GM12865 (cell line): ENCODE results near the gene DLG2.

Experiments
- DNase-seq: peaks from one replicate; pipeline ENCODE4 v3.0.0; 2010; ENCODE audit warnings: low read depth
- H3K4me3 ChIP-seq: 2 replicates; pipeline ENCODE4 v1.5.1; 2011; ENCODE audit warnings: mild to moderate bottlenecking, low read depth, low read length, control low read depth
- TF ChIP-seq, protein P1 (sequence below): IDR thresholded peaks from 2 replicates; pipeline ENCODE4 v1.5.1; 2011; ENCODE audit warnings: low read length, control low read depth, low read depth, inconsistent platforms; ENCODE audit not compliant: insufficient read depth; ENCODE audit errors: missing control alignments

The DLG2 gene

DNA sequence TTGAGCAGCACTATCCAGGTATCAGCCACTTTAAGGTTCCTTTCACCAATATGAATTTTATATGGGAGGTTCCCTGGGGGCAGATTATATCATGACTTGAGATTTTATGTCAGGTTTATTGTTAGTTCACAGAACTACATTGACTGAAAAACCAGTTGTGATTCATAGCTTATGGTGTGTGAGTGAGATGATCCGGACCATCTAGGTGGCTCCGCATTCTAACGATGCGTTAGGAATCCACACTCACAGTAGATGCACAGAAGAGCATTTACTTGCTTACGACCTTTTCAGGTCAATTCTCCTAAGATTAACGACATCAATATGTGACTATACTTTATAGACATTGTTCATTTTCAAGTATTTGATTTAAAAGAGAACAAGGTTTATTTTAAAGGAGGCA, 1356.7 kb downstream of the DLG2 start:
- no peak overlapping the region for H3K4me3 ChIP-seq
- DNase-seq: no peak
- TF ChIP-seq, protein P1, sequence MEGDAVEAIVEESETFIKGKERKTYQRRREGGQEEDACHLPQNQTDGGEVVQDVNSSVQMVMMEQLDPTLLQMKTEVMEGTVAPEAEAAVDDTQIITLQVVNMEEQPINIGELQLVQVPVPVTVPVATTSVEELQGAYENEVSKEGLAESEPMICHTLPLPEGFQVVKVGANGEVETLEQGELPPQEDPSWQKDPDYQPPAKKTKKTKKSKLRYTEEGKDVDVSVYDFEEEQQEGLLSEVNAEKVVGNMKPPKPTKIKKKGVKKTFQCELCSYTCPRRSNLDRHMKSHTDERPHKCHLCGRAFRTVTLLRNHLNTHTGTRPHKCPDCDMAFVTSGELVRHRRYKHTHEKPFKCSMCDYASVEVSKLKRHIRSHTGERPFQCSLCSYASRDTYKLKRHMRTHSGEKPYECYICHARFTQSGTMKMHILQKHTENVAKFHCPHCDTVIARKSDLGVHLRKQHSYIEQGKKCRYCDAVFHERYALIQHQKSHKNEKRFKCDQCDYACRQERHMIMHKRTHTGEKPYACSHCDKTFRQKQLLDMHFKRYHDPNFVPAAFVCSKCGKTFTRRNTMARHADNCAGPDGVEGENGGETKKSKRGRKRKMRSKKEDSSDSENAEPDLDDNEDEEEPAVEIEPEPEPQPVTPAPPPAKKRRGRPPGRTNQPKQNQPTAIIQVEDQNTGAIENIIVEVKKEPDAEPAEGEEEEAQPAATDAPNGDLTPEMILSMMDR: no peak

DNA sequence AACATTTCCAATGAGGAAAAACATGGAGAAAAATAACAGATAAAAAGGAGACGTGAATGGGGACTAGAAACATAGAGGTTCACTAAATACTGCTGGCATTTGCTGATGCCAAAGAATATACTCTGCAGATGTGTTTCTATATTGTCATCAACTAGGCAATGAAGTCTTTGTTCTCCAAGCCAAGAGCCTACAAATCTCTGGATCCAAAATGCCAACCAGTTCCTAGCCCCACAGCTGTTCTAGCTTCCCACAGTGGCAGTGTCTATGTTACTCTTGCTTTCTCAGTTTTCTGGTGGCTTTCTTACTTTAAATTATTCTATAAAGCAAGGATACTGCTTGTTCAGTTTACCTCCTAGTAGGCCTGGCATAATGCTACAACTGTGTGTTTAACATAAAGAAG, 1363.1 kb downstream of the DLG2 start:
- no peak for DNase-seq
- TF ChIP-seq, protein P1: no peak
- H3K4me3 ChIP-seq: no peak overlapping the region

DNA sequence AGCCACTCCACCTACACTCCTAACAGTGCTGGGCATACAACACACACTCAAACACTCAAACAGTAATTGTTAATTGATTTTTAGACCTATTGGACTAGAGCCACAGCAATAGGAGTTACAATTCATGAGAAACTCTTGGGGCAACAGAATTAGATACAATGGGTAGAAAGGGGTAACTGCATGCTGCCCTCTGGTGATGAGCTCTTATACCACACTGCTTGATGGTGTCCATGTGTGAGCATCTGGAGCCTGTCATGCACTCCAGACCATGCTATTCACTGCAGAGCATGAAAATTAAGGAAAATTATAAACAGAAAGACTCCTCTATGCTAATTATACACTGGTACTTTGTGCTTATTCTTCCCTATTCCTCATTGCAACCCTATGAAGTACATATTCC, 1365.4 kb downstream of the DLG2 start:
- DNase-seq: peak; percentile 18
- H3K4me3 ChIP-seq: no peak overlapping the region
- TF ChIP-seq, protein P1: peak; percentile 26

DNA sequence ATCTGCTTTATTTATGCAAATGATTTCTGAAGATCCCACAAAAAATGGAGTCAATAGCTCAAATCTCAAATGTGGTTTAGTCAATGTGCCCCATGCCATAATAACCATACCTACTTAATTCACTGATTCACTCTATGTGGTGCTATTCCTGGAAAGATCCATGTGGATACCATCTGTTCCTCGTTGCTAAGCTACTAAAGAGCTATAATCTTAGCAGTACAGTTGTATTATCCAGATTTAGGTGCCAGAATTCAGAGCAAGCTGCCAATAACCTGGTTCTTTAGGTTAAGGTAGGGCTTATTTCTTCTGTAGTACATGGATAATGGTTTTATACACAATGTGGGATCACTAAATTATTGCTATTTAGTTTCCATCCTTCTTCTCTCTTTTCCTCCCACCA, 1366.3 kb downstream of the DLG2 start:
- TF ChIP-seq, protein P1: no peak
- no peak overlapping the region for H3K4me3 ChIP-seq
- no peak for DNase-seq

DNA sequence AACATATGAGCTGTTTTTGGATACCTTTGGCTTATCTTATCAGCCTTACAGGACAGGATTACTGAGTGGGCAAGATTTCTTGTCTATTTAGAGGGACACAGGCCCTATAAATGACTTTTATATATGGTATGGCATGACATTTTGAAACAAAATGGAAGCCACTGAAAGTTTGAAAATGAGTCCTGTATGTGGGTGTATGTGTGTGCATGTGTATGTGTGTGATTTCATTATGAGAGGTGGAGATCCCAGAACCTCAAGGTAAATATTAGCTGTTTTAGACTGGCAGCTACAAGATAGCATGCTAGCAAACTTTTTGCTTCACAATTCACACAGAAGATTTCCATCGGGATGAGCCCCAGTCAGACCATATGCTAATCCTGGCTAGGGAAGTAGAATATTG, 1370.5 kb downstream of the DLG2 start:
- DNase-seq: no peak
- H3K4me3 ChIP-seq: no peak overlapping the region
- TF ChIP-seq, protein P1: no peak

DNA sequence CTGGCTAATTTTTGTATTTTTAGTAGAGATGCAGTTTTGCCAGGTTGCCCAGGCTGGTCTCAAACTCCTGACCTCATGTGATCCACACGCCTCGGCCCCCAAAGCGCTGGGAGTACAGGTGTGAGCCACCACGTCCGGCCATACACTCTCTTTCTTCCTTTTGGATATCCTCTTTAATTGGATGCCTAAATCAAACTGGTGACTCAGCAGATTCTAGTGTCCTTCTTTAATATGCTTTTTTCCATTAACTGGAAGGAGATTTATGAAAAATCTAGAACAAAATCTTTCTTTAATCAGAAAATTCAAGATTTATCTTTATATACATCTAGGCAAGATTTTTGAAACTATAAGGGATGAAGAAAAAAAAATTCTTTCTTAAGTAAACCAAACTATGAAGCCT, 1371.7 kb downstream of the DLG2 start:
- TF ChIP-seq, protein P1: no peak
- no peak for DNase-seq

DNA sequence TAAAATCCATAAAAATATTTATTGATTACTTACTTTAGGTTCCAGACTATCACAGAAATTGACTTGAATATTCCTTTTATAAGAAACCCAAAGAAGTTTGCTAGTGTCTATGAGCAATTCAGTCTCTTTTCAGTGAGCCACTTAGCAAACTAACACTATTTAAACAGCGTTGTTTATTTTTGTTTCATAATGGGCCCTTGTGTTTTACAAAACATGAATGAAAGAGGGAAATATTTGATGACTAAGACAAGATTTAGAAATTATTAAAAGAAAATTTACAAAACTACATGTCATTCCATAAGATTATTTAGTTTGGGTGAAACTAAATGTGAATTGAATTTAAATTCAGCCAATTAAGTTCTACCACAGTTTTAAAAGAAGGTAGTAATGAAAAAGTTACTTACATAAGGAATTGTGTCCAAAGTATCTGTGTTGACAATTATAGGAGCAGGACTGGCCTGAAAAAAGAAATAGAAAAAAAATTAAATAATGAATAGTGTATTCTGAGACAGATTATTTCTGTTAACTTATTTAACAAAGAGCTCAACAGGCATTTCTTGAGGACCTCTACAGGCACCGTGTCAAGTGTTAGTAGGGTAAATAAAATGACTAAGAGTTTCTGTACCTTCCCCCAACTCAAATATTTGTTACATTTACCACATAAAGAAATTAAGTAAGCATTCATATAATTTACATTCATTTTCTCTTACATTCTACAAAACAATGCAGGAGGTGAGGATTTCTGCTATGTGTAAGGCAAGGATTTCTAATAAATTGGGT, 1376.1 kb downstream of the DLG2 start:
- TF ChIP-seq, protein P1: no peak
- DNase-seq: no peak
- no peak overlapping the region for H3K4me3 ChIP-seq

More for the DNA sequence above, 1371.7 kb downstream of the DLG2 start:
- no peak overlapping the region for H3K4me3 ChIP-seq
